Measurements from ENCODE around the gene ALDH9A1.
"Not testable (repeated sequence)": the region's sequence is repeated elsewhere in the genome, so short reads cannot be mapped to it uniquely, and the experiment has no call there.

ALDH9A1 gene

GRCh38 chr1:165697881-165698760, at the start of gene ALDH9A1:
Gene ALDH9A1 (minus strand): TSS chr1:165698562. CDS start chr1:165698558, 4 bp downstream.
- peak; percentile 69 for DNase-seq

GRCh38 chr1:165747632-165748447, 49.5 kb upstream of the ALDH9A1 start:
- no peak for DNase-seq

GRCh38 chr1:165744913-165745312, 46.6 kb upstream of the ALDH9A1 start:
- not testable (repeated sequence) for DNase-seq

GRCh38 chr1:165742194-165742593, 43.8 kb upstream of the ALDH9A1 start:
- no peak for DNase-seq

- DNase-seq: no peak
These were observed 40.4 kb upstream of the ALDH9A1 start for GRCh38 chr1:165738794-165739193.

- DNase-seq: no peak
These were observed 38.8 kb upstream of the ALDH9A1 start for GRCh38 chr1:165737196-165737595.

- no peak for DNase-seq
These were observed 36.5 kb upstream of the ALDH9A1 start for GRCh38 chr1:165734906-165735305.

- no peak for DNase-seq
These were observed 28.5 kb upstream of the ALDH9A1 start for GRCh38 chr1:165726841-165727240.

GRCh38 chr1:165726169-165726568, 27.8 kb upstream of the ALDH9A1 start:
- DNase-seq: no peak

GRCh38 chr1:165717918-165718515, 19.7 kb upstream of the ALDH9A1 start:
- peak; percentile 21 for DNase-seq

- not testable (repeated sequence) for DNase-seq
These were observed 18.1 kb upstream of the ALDH9A1 start for GRCh38 chr1:165716265-165717051.

- no peak for DNase-seq
These were observed 14.4 kb upstream of the ALDH9A1 start for GRCh38 chr1:165712764-165713163.

GRCh38 chr1:165707984-165708706, 9.8 kb upstream of the ALDH9A1 start:
- DNase-seq: no peak

GRCh38 chr1:165703648-165704047, 5.3 kb upstream of the ALDH9A1 start:
- no peak for DNase-seq

GRCh38 chr1:165701922-165702321, 3.6 kb upstream of the ALDH9A1 start:
- DNase-seq: not testable (repeated sequence)

- no peak for DNase-seq
These were observed 1.2 kb upstream of the ALDH9A1 start for GRCh38 chr1:165699577-165699976.

GRCh38 chr1:165698761-165699052, 345 bp upstream of the ALDH9A1 start:
- no peak for DNase-seq

GRCh38 chr1:165697491-165697880, 876 bp downstream of the ALDH9A1 start:
- DNase-seq: no peak

GRCh38 chr1:165696625-165697100, 1.7 kb downstream of the ALDH9A1 start:
- no peak for DNase-seq

- DNase-seq: no peak
These were observed 3.3 kb downstream of the ALDH9A1 start for GRCh38 chr1:165695031-165695430.

- no peak for DNase-seq
These were observed 10.3 kb downstream of the ALDH9A1 start for GRCh38 chr1:165688046-165688445.

GRCh38 chr1:165686971-165687433, 11.4 kb downstream of the ALDH9A1 start:
- DNase-seq: no peak
